ENCODE results near the gene FAM78B. TPM values are rescaled to one million over a fixed set of nuclear protein-coding genes. Genes with fewer than 3 reads are reported as not detected.

The FAM78B gene
- total RNA-seq, 1 experiment from 2014 or later = 0.26 TPM

DNA sequence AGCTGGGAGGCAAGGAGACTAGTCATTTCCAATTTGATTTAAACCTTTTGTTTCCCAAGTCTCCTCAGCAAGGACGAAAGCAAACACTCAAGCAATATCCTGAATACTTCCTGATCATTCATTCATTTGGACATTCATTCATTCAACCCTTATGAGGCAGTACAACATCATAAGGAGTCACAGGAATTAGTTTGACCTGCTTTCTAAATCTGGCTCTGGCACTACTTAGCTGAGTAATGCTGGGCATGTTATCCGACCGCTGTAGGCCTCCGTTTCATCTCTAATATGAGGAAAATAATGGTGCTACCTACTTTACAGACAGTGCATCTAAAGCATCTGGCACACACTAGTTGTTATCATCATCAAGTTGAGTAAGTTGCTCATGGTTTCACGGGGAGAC is 11.7 kb downstream of the FAM78B start:
- DNase-seq (no peak), ATAC-seq (no peak)
- H3K27me3 ChIP-seq (ENCODE audit: low read length) = peaks cover 4% of the 10 kb centered on the region; the same call in 1 of the 2 replicates
- H3K27ac ChIP-seq (ENCODE audit: low read length) = no peak overlapping the region
- no peaks in the 10 kb centered on the region for H3K79me2 ChIP-seq (ENCODE audit: low read length)
- H3F3A ChIP-seq (ENCODE audit: low read length, unreplicated experiment) = no peaks in the 10 kb centered on the region
- no peak overlapping the region for H2AFZ ChIP-seq (ENCODE audit: low read length)
- H3K36me3 ChIP-seq (ENCODE audit: low read depth, low read length) = no peaks in the 10 kb centered on the region
- intact Hi-C loops (cut with micrococcal nuclease) = no loop called here
- H3K9me2 ChIP-seq (replicated peaks; ENCODE audit: low read length) = no peaks in the 10 kb centered on the region
- no peaks in the 10 kb centered on the region for H3K4me1 ChIP-seq (ENCODE audit: insufficient read depth, low read length)
- H3K4me3 ChIP-seq (ENCODE audit: low read length) = no peak overlapping the region
- no peak overlapping the region for H3K9ac ChIP-seq (ENCODE audit: low read length)
- H3K4me2 ChIP-seq (ENCODE audit: low read length) = no peak overlapping the region
- no peaks in the 10 kb centered on the region for H3K9me3 ChIP-seq (ENCODE audit: low read length)
- CTCF ChIA-PET = no interaction called here
- no peaks in the 10 kb centered on the region for H4K20me1 ChIP-seq (ENCODE audit: low read length)
- TF ChIP-seq EZH2phosphoT487 (IDR thresholded peaks at IDR 0.05; ENCODE audit: borderline replicate concordance, low read length) (no peak), EZH2 (IDR thresholded peaks at IDR 0.05; ENCODE audit: low read length, unreplicated experiment) (no peak)
- TF ChIP-seq, protein P1, sequence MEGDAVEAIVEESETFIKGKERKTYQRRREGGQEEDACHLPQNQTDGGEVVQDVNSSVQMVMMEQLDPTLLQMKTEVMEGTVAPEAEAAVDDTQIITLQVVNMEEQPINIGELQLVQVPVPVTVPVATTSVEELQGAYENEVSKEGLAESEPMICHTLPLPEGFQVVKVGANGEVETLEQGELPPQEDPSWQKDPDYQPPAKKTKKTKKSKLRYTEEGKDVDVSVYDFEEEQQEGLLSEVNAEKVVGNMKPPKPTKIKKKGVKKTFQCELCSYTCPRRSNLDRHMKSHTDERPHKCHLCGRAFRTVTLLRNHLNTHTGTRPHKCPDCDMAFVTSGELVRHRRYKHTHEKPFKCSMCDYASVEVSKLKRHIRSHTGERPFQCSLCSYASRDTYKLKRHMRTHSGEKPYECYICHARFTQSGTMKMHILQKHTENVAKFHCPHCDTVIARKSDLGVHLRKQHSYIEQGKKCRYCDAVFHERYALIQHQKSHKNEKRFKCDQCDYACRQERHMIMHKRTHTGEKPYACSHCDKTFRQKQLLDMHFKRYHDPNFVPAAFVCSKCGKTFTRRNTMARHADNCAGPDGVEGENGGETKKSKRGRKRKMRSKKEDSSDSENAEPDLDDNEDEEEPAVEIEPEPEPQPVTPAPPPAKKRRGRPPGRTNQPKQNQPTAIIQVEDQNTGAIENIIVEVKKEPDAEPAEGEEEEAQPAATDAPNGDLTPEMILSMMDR (conservative IDR thresholded peaks at IDR 0.05; ENCODE audit: low read depth, low read length) = no peak
- no TSS peak for BruUV-seq (replicated peaks)
- POLR2A ChIA-PET (ENCODE audit: unreplicated experiment) = no interaction called here

DNA sequence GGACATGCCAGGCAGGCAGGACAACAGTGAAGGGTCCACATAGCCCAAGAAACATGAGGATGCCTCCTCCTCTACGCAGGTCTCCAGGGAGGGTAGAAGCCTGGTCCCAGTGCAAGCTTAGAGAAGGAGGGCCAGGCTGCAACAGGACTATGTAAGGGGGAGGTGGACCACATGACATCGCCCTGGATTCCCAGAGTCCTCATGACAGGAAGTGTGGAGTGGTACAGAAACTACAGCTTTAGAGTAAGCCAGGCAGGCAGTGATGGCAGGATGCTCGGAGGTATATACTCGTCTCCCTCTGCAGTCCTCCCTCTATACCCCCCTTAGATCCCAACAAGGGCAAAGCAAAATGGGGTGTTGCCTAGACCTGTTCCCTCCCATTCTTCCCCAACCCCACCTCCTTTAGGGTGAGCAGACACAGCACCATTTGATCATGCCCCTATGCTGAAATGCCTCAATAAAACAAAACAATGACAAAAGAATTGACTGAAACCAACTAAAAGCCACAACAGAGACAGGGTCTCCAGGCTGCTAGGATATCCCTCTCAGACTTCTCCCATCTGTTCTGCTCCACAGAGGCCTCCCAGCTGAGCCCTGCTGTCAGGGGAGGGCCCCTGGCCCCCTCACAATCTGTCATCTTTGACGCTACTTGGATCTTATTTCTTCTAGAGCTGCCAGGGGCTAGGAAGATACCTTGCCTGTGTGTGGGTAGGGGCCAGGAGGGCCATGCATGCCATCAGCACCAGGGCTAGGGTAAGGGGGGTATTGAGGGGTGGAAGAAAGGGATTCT is 13.1 kb downstream of the FAM78B start:
- no peaks in the 10 kb centered on the region for H3K9me2 ChIP-seq (replicated peaks; ENCODE audit: low read length)
- TF ChIP-seq, protein P1 (conservative IDR thresholded peaks at IDR 0.05; ENCODE audit: low read depth, low read length) = no peak
- TF ChIP-seq EZH2phosphoT487 (IDR thresholded peaks at IDR 0.05; ENCODE audit: borderline replicate concordance, low read length) (no peak), EZH2 (IDR thresholded peaks at IDR 0.05; ENCODE audit: low read length, unreplicated experiment) (no peak)
- ATAC-seq (no peak), DNase-seq (no peak)
- intact Hi-C loops (cut with micrococcal nuclease) = no loop called here
- no TSS peak for BruUV-seq (replicated peaks)
- POLR2A ChIA-PET (ENCODE audit: unreplicated experiment) = no interaction called here
- no peaks in the 10 kb centered on the region for H3K9me3 ChIP-seq (ENCODE audit: low read length)
- H3F3A ChIP-seq (ENCODE audit: low read length, unreplicated experiment) = no peaks in the 10 kb centered on the region
- no peak overlapping the region for H3K9ac ChIP-seq (ENCODE audit: low read length)
- H3K36me3 ChIP-seq (ENCODE audit: low read depth, low read length) = no peaks in the 10 kb centered on the region
- no peak overlapping the region for H2AFZ ChIP-seq (ENCODE audit: low read length)
- H3K4me3 ChIP-seq (ENCODE audit: low read length) = no peak overlapping the region
- H3K27me3 ChIP-seq (ENCODE audit: low read length) = 0 out of 2 replicates have a peak, but pooled peaks cover 2% of the 10 kb centered on the region
- no peak overlapping the region for H3K4me2 ChIP-seq (ENCODE audit: low read length)
- H3K4me1 ChIP-seq (ENCODE audit: insufficient read depth, low read length) = no peaks in the 10 kb centered on the region
- H4K20me1 ChIP-seq (ENCODE audit: low read length) = no peaks in the 10 kb centered on the region
- no peak overlapping the region for H3K27ac ChIP-seq (ENCODE audit: low read length)
- CTCF ChIA-PET = no interaction called here
- H3K79me2 ChIP-seq (ENCODE audit: low read length) = no peaks in the 10 kb centered on the region

DNA sequence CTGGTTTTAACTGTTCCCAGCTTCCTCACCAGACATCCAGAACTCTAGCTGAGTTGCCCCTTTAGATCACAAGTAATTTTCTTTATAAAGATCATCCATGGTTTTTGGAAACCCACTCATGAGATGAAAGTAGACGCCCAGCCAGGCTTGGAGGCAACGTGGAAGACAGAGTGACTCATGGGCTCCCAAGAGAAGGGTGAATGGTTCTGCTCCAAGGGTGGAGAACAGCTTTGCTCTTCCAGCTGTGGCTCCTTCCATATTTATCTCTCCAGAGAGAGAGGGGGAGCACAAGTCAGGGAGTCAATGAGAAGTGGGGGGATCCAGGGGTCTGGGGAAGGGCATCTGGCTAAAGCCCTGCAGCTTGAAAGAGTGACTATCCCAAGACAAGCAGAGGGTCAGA is 13.8 kb downstream of the FAM78B start:
- BruUV-seq (replicated peaks) = no TSS peak
- no peak overlapping the region for H3K4me3 ChIP-seq (ENCODE audit: low read length)
- H3K36me3 ChIP-seq (ENCODE audit: low read depth, low read length) = no peaks in the 10 kb centered on the region
- H3K79me2 ChIP-seq (ENCODE audit: low read length) = no peaks in the 10 kb centered on the region
- CTCF ChIA-PET = no interaction called here
- H3F3A ChIP-seq (ENCODE audit: low read length, unreplicated experiment) = no peaks in the 10 kb centered on the region
- DNase-seq (no peak), ATAC-seq (no peak)
- H3K27ac ChIP-seq (ENCODE audit: low read length) = no peak overlapping the region
- intact Hi-C loops (cut with micrococcal nuclease) = no loop called here
- no peak overlapping the region for H3K9ac ChIP-seq (ENCODE audit: low read length)
- POLR2A ChIA-PET (ENCODE audit: unreplicated experiment) = no interaction called here
- H2AFZ ChIP-seq (ENCODE audit: low read length) = no peak overlapping the region
- no peaks in the 10 kb centered on the region for H3K9me2 ChIP-seq (replicated peaks; ENCODE audit: low read length)
- no peak overlapping the region for H3K4me2 ChIP-seq (ENCODE audit: low read length)
- no peaks in the 10 kb centered on the region for H4K20me1 ChIP-seq (ENCODE audit: low read length)
- TF ChIP-seq, protein P1 (conservative IDR thresholded peaks at IDR 0.05; ENCODE audit: low read depth, low read length) = no peak
- TF ChIP-seq EZH2phosphoT487 (IDR thresholded peaks at IDR 0.05; ENCODE audit: borderline replicate concordance, low read length) = no peak
- no peak for TF ChIP-seq EZH2 (IDR thresholded peaks at IDR 0.05; ENCODE audit: low read length, unreplicated experiment)
- no peaks in the 10 kb centered on the region for H3K9me3 ChIP-seq (ENCODE audit: low read length)
- H3K27me3 ChIP-seq (ENCODE audit: low read length) = no peaks in the 10 kb centered on the region
- no peaks in the 10 kb centered on the region for H3K4me1 ChIP-seq (ENCODE audit: insufficient read depth, low read length)
